H9 (cell line): ENCODE results near the gene TLL2. TPM values are rescaled to one million over a fixed set of nuclear protein-coding genes. Genes with fewer than 3 reads are reported as not detected.

ENCODE experiments used
- DNase-seq: peaks from one replicate; pipeline ENCODE4 v3.0.0-alpha.2; 2017
- H2AFZ ChIP-seq: one replicate; pipeline ENCODE4 v1.6.1; 2013; ENCODE audit warnings: mild to moderate bottlenecking, low read length, control low read depth, moderate library complexity
- H2AK5ac ChIP-seq: 2 replicates; pipeline ENCODE4 v1.6.1; 2013; ENCODE audit warnings: low read length, control low read depth, mixed read lengths; ENCODE audit not compliant: insufficient read length
- H2BK120ac ChIP-seq: one replicate; pipeline ENCODE4 v1.6.1; 2013; ENCODE audit warnings: low read depth, mild to moderate bottlenecking, low read length, control low read depth, inconsistent platforms; ENCODE audit not compliant: poor library complexity, severe bottlenecking
- H2BK12ac ChIP-seq: 2 replicates; pipeline ENCODE4 v1.6.1; 2013; ENCODE audit warnings: low read length, control low read depth, mixed read lengths, low read depth; ENCODE audit not compliant: insufficient read length
- H2BK15ac ChIP-seq: 2 replicates; pipeline ENCODE4 v1.6.1; 2013; ENCODE audit warnings: low read depth, low read length, control low read depth
- H2BK20ac ChIP-seq: one replicate; pipeline ENCODE4 v1.6.1; 2013; ENCODE audit warnings: low read depth, mild to moderate bottlenecking, low read length, control low read depth, inconsistent platforms; ENCODE audit not compliant: poor library complexity, severe bottlenecking
- H2BK5ac ChIP-seq: 2 replicates; pipeline ENCODE4 v1.6.1; 2013; ENCODE audit warnings: low read length, control low read depth, mixed read lengths; ENCODE audit not compliant: insufficient read length
- H3K14ac ChIP-seq: 2 replicates; pipeline ENCODE4 v1.6.1; 2013; ENCODE audit warnings: low read length, control low read depth; ENCODE audit not compliant: insufficient read depth
- H3K18ac ChIP-seq: 2 replicates; pipeline ENCODE4 v1.6.1; 2013; ENCODE audit warnings: low read depth, mild to moderate bottlenecking, mixed read lengths, low read length, control low read depth; ENCODE audit not compliant: insufficient read length
- H3K23ac ChIP-seq: 2 replicates; pipeline ENCODE4 v1.6.1; 2013; ENCODE audit warnings: low read length, control low read depth, mixed read lengths, low read depth; ENCODE audit not compliant: insufficient read length
- H3K23me2 ChIP-seq: 2 replicates; pipeline ENCODE4 v1.6.1; 2013; ENCODE audit warnings: low read depth, mild to moderate bottlenecking, mixed read lengths, low read length, control low read depth; ENCODE audit not compliant: insufficient read length, poor library complexity, severe bottlenecking
- H3K27ac ChIP-seq: 2 replicates; pipeline ENCODE4 v1.5.1; 2013; ENCODE audit warnings: low read length, control low read depth, mixed read lengths, low read depth; ENCODE audit not compliant: insufficient read length
- H3K27me3 ChIP-seq: 2 replicates; pipeline ENCODE4 v1.6.1; 2013; ENCODE audit warnings: low read length, control low read depth, inconsistent platforms; ENCODE audit not compliant: insufficient read depth
- H3K4ac ChIP-seq: 2 replicates; pipeline ENCODE4 v1.6.1; 2013; ENCODE audit warnings: low read depth, mild to moderate bottlenecking, control low read depth, inconsistent platforms, low read length, moderate library complexity
- H3K4me1 ChIP-seq: 2 replicates; pipeline ENCODE4 v1.6.1; 2013; ENCODE audit warnings: low read length, control low read depth, inconsistent platforms; ENCODE audit not compliant: insufficient read depth
- H3K4me2 ChIP-seq: 2 replicates; pipeline ENCODE4 v1.6.1; 2013; ENCODE audit warnings: low read length, control low read depth, mixed read lengths; ENCODE audit not compliant: insufficient read length, insufficient read depth
- H3K56ac ChIP-seq: 2 replicates; pipeline ENCODE4 v1.6.1; 2013; ENCODE audit warnings: low read depth, mild to moderate bottlenecking, mixed read lengths, low read length, control low read depth; ENCODE audit not compliant: insufficient read length
- H3K79me1 ChIP-seq: 2 replicates; pipeline ENCODE4 v1.6.1; 2013; ENCODE audit warnings: low read depth, mild to moderate bottlenecking, moderate library complexity, low read length, control low read depth, inconsistent platforms; ENCODE audit not compliant: insufficient read depth, poor library complexity, severe bottlenecking
- H3K79me2 ChIP-seq: 2 replicates; pipeline ENCODE4 v1.6.1; 2013; ENCODE audit warnings: low read length, control low read depth, inconsistent platforms; ENCODE audit not compliant: insufficient read depth
- H3K9ac ChIP-seq: 2 replicates; pipeline ENCODE4 v1.6.1; 2013; ENCODE audit warnings: low read length, control low read depth, mixed read lengths; ENCODE audit not compliant: insufficient read length; ENCODE audit errors: extremely low read depth
- H3K9me3 ChIP-seq: one replicate; pipeline ENCODE4 v1.6.1; 2013; ENCODE audit warnings: low read depth, low read length, inconsistent platforms; ENCODE audit not compliant: control insufficient read depth
- H3T11ph ChIP-seq: one replicate; pipeline ENCODE4 v1.6.1; 2013; ENCODE audit warnings: mild to moderate bottlenecking, low read length, control low read depth, inconsistent platforms
- H4K20me1 ChIP-seq: one replicate; pipeline ENCODE4 v1.6.1; 2013; ENCODE audit not compliant: control insufficient read depth, insufficient read length, insufficient read depth
- H4K5ac ChIP-seq: 2 replicates; pipeline ENCODE4 v1.6.1; 2013; ENCODE audit warnings: low read depth, mild to moderate bottlenecking, mixed read lengths, low read length, control low read depth; ENCODE audit not compliant: insufficient read length
- H4K8ac ChIP-seq: replicated peaks from 2 replicates; pipeline ENCODE4 v1.6.1; 2013; ENCODE audit warnings: low read length, control low read depth, mixed read lengths, low read depth; ENCODE audit not compliant: insufficient read length
- H4K91ac ChIP-seq: 2 replicates; pipeline ENCODE4 v1.6.1; 2013; ENCODE audit warnings: low read depth, mild to moderate bottlenecking, moderate library complexity, mixed read lengths, low read length, control low read depth; ENCODE audit not compliant: insufficient read length
- H3K27ac Mint-ChIP-seq, 3 experiments: 2 replicates in 2 of 3; 3 replicates in 1 of 3; pipeline ENCODE4 v1.8.0; 2020 to 2021; ENCODE audit warnings: mixed read lengths in 3 of 3, mild to moderate bottlenecking in 1 of 3, moderate library complexity in 1 of 3
- H3K27me3 Mint-ChIP-seq: 2 replicates; pipeline ENCODE4 v1.8.0; 2021; ENCODE audit warnings: low read depth, mild to moderate bottlenecking, moderate library complexity, mixed read lengths
- H3K36me3 Mint-ChIP-seq, 3 experiments: 2 replicates in 2 of 3; 3 replicates in 1 of 3; pipeline ENCODE4 v1.8.0; 2020 to 2021; ENCODE audit warnings: low read depth in 3 of 3, mixed read lengths in 3 of 3; ENCODE audit not compliant: insufficient read depth in 1 of 3
- H3K4me1 Mint-ChIP-seq, 2 experiments: 2 replicates each; pipeline ENCODE4 v1.8.0; 2020; ENCODE audit warnings: mixed read lengths in 2 of 2
- H3K4me3 Mint-ChIP-seq, 2 experiments: 2 replicates in 1 of 2; 3 replicates in 1 of 2; pipeline ENCODE4 v1.8.0; 2020 to 2021; ENCODE audit warnings: mild to moderate bottlenecking in 2 of 2, mixed read lengths in 2 of 2, moderate library complexity in 1 of 2
- H3K9me3 Mint-ChIP-seq, 2 experiments: 2 replicates in 1 of 2; 3 replicates in 1 of 2; pipeline ENCODE4 v1.8.0; 2020; ENCODE audit warnings: mild to moderate bottlenecking in 2 of 2, mixed read lengths in 2 of 2, moderate library complexity in 1 of 2
- total RNA-seq: library from RNA; stranded (reverse); gene quantifications from 2 replicates; pipeline ENCODE4 v1.2.1, GENCODE V29; 2021
- TF ChIP-seq, protein P1 (sequence below): fragments of 200-600 bp; sonication (generic); conservative IDR thresholded peaks from 3 replicates; pipeline ENCODE4 v1.8.0; 2021; ENCODE audit warnings: antibody characterized with exemption, mild to moderate bottlenecking

The TLL2 gene
- total RNA-seq, 1 experiment from 2014 or later: 1.4 TPM

DNA sequence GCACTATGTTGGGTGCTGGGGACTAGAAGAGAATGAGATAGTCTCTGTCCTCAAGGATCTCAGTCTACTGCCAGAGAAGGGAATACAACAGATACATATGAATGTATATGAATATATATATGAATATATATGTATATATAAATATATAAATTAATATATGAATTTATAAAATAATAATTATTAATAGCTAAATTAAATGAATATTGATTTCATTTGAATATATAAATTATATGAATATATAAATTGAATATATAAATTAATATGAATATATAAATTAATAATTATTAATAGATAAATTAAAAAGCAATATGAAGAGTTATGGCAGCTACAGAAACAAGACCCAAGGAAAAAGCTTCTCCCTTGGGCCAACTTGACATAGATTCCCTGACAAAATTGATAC, 95.1 kb downstream of the TLL2 start:
- DNase-seq: no peak
- Mint-ChIP-seq H3K27ac (no peak overlapping the region), H3K27me3 (no peaks in the 10 kb centered on the region), H3K4me1 (peaks cover 3 to 5% of the 10 kb centered on the region in 2 experiments; a peak in 3 of 4 replicates), H3K4me3 (no peak overlapping the region), H3K36me3 (no peaks in the 10 kb centered on the region), H3K9me3 (no peaks in the 10 kb centered on the region; a peak in 1 of 5 replicates)
- no peak overlapping the region for H4K5ac ChIP-seq
- TF ChIP-seq, protein P1, sequence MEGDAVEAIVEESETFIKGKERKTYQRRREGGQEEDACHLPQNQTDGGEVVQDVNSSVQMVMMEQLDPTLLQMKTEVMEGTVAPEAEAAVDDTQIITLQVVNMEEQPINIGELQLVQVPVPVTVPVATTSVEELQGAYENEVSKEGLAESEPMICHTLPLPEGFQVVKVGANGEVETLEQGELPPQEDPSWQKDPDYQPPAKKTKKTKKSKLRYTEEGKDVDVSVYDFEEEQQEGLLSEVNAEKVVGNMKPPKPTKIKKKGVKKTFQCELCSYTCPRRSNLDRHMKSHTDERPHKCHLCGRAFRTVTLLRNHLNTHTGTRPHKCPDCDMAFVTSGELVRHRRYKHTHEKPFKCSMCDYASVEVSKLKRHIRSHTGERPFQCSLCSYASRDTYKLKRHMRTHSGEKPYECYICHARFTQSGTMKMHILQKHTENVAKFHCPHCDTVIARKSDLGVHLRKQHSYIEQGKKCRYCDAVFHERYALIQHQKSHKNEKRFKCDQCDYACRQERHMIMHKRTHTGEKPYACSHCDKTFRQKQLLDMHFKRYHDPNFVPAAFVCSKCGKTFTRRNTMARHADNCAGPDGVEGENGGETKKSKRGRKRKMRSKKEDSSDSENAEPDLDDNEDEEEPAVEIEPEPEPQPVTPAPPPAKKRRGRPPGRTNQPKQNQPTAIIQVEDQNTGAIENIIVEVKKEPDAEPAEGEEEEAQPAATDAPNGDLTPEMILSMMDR: no peak
- no peaks in the 10 kb centered on the region for H3K27me3 ChIP-seq
- H2BK20ac ChIP-seq: no peak overlapping the region
- no peak overlapping the region for H3K14ac ChIP-seq
- H3K56ac ChIP-seq: no peak overlapping the region
- no peaks in the 10 kb centered on the region for H3K23me2 ChIP-seq
- H3K4me2 ChIP-seq: no peak overlapping the region
- no peak overlapping the region for H2BK120ac ChIP-seq
- H3K4ac ChIP-seq: no peak overlapping the region
- no peak overlapping the region for H2BK15ac ChIP-seq
- peaks cover 2% of the 10 kb centered on the region for H4K20me1 ChIP-seq
- no peak overlapping the region for H2AK5ac ChIP-seq
- H3K4me1 ChIP-seq: no peaks in the 10 kb centered on the region; the same call in 1 of the 2 replicates
- no peak overlapping the region for H2BK12ac ChIP-seq
- H3K27ac ChIP-seq: no peak overlapping the region
- H3T11ph ChIP-seq: no peak overlapping the region
- no peak overlapping the region for H2AFZ ChIP-seq
- no peaks in the 10 kb centered on the region for H3K79me2 ChIP-seq
- no peak overlapping the region for H4K8ac ChIP-seq
- H3K9me3 ChIP-seq: no peaks in the 10 kb centered on the region
- no peak overlapping the region for H3K9ac ChIP-seq
- H3K23ac ChIP-seq: no peak overlapping the region
- H4K91ac ChIP-seq: no peak overlapping the region
- no peaks in the 10 kb centered on the region for H3K79me1 ChIP-seq
- no peak overlapping the region for H3K18ac ChIP-seq
- no peak overlapping the region for H2BK5ac ChIP-seq
